Glutamatergic neuron (in vitro differentiated cells): ENCODE measurements around the gene LHX3. TPM values are rescaled to one million over a fixed set of nuclear protein-coding genes. Genes with fewer than 3 reads are reported as not detected.

Source experiments
- DNase-seq: peaks from one replicate; pipeline ENCODE4 v3.0.0; 2022
- H3K27ac Mint-ChIP-seq: one replicate; pipeline ENCODE4 v1.8.0; 2020; ENCODE audit warnings: mild to moderate bottlenecking, mixed read lengths, inconsistent platforms; ENCODE audit not compliant: unreplicated experiment
- H3K27me3 Mint-ChIP-seq: one replicate; pipeline ENCODE4 v1.8.0; 2020; ENCODE audit warnings: mild to moderate bottlenecking, moderate library complexity, mixed read lengths, inconsistent platforms; ENCODE audit not compliant: unreplicated experiment
- H3K36me3 Mint-ChIP-seq: one replicate; pipeline ENCODE4 v1.8.0; 2020; ENCODE audit warnings: mild to moderate bottlenecking, mixed read lengths, inconsistent platforms; ENCODE audit not compliant: unreplicated experiment
- H3K4me1 Mint-ChIP-seq: one replicate; pipeline ENCODE4 v1.8.0; 2020; ENCODE audit warnings: mild to moderate bottlenecking, low read depth, mixed read lengths, inconsistent platforms; ENCODE audit not compliant: unreplicated experiment
- H3K4me3 Mint-ChIP-seq: one replicate; pipeline ENCODE4 v1.8.0; 2020; ENCODE audit warnings: mild to moderate bottlenecking, mixed read lengths, inconsistent platforms; ENCODE audit not compliant: unreplicated experiment
- H3K9me3 Mint-ChIP-seq: one replicate; pipeline ENCODE4 v1.8.0; 2020; ENCODE audit warnings: mild to moderate bottlenecking, moderate library complexity, mixed read lengths, inconsistent platforms; ENCODE audit not compliant: unreplicated experiment
- CTCF ChIP-seq: fragments of 200-600 bp; sonication (generic); IDR thresholded peaks from one replicate; pipeline ENCODE4 v1.5.0; 2021; ENCODE audit not compliant: partially characterized antibody, unreplicated experiment
- total RNA-seq: library from RNA; stranded (reverse); fragmentation: NEBNext Ultra II Directional; extraction: Animal tissue kit (Norgen Biotek cat#: 25700); gene quantifications from one replicate; pipeline ENCODE4 v1.2.1, GENCODE V29; 2021; ENCODE audit not compliant: unreplicated experiment

Gene LHX3
- total RNA-seq, 1 donor from 2014 or later, result 0.81 TPM

GRCh38 chr9:136251264-136252115 lies 46.6 kb upstream of the LHX3 start:
- H3K4me1 Mint-ChIP-seq, result peaks cover 15% of the 10 kb centered on the region
- TF ChIP-seq CTCF, result no peak
- H3K36me3 Mint-ChIP-seq, result no peaks in the 10 kb centered on the region
- no peak overlapping the region for H3K4me3 Mint-ChIP-seq
- no peak overlapping the region for H3K27ac Mint-ChIP-seq
- peaks cover 6% of the 10 kb centered on the region for H3K27me3 Mint-ChIP-seq
- no peak for DNase-seq
- peaks cover 1% of the 10 kb centered on the region for H3K9me3 Mint-ChIP-seq

- H3K27me3 Mint-ChIP-seq, result peaks cover 6% of the 10 kb centered on the region
- no peak for TF ChIP-seq CTCF
- DNase-seq, result no peak
- H3K4me1 Mint-ChIP-seq, result peaks cover 18% of the 10 kb centered on the region
- no peak overlapping the region for H3K27ac Mint-ChIP-seq
- H3K36me3 Mint-ChIP-seq, result no peaks in the 10 kb centered on the region
- H3K4me3 Mint-ChIP-seq, result no peak overlapping the region
- peaks cover 4% of the 10 kb centered on the region for H3K9me3 Mint-ChIP-seq
These were observed 45.7 kb upstream of the LHX3 start for GRCh38 chr9:136250676-136251075.

- DNase-seq, result no peak
- Mint-ChIP-seq H3K27me3 (peaks cover 6% of the 10 kb centered on the region), H3K4me3 (no peak overlapping the region), H3K4me1 (peaks cover 19% of the 10 kb centered on the region), H3K27ac (no peak overlapping the region), H3K9me3 (peaks cover 4% of the 10 kb centered on the region), H3K36me3 (no peaks in the 10 kb centered on the region)
- TF ChIP-seq CTCF, result no peak
These were observed 45.1 kb upstream of the LHX3 start for GRCh38 chr9:136249877-136250559.

- DNase-seq, result no peak
- Mint-ChIP-seq H3K27me3 (peaks cover 10% of the 10 kb centered on the region), H3K36me3 (no peaks in the 10 kb centered on the region), H3K9me3 (peaks cover 7% of the 10 kb centered on the region), H3K4me1 (peaks cover 27% of the 10 kb centered on the region), H3K4me3 (no peak overlapping the region), H3K27ac (no peak overlapping the region)
- TF ChIP-seq CTCF, result no peak
These were observed 44.3 kb upstream of the LHX3 start for GRCh38 chr9:136248951-136249876.
